Measurements from ENCODE around the gene PCYT1A.
"Not testable (repeated sequence)": the region's sequence is repeated elsewhere in the genome, so short reads cannot be mapped to it uniquely, and the experiment has no call there.

PCYT1A gene

DNA sequence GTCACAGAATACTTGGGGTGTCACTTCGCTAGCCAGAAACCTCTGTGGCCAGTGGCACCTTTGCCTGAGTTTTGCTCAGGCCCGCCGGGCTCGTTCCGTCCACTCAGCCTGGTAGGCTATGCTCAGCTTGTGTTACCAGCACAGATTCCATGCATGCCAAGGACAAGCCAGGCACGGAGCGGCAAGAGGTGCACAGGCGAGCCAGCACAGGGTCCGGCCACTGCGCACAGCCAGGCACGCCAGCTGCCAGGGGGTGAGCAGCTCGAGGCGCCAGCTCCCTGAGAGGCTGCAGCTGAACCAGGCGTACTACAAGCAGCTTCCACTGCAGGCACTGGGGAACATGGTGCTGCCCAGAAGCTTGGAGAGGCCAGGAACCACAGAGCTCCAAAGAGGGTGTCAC is 14.7 kb downstream of the PCYT1A start:
- Mint-ChIP-seq H3K27ac (no peak overlapping the region), H3K27me3 (no peaks in the 10 kb centered on the region), H3K36me3 (ENCODE audit: low read depth) (peaks cover 69% of the 10 kb centered on the region), H3K4me3 (no peak overlapping the region), H3K9me3 (no peaks in the 10 kb centered on the region), H3K4me1 (ENCODE audit: low read depth) (peaks cover 47% of the 10 kb centered on the region)
- intact Hi-C loops (cut with micrococcal nuclease) = no loop called here

DNA sequence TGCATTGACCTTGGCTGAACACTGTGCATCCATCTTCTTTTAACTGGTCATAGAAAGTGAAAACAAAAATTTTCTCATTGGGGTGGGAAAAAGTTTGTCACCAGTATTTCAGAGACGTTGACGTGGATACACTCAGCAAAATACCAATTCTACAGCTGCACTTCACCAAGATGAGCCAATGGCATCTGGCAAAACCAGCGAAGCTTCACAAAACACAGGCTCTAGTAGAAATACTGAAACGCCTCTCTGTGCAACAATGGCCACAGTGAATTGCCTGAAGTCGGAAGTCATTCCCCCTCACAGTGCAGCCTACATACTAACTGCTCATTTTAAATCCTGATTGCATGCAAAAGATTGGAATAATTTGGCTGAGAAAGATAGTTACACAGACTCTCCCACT is 17.0 kb downstream of the PCYT1A start:
- Mint-ChIP-seq H3K4me1 (ENCODE audit: low read depth) (peaks cover 39% of the 10 kb centered on the region), H3K27ac (peak overlapping the region; percentile 36), H3K36me3 (ENCODE audit: low read depth) (peaks cover 81% of the 10 kb centered on the region), H3K27me3 (no peaks in the 10 kb centered on the region), H3K4me3 (no peak overlapping the region), H3K9me3 (no peaks in the 10 kb centered on the region)
- intact Hi-C loops (cut with micrococcal nuclease) = no loop called here

DNA sequence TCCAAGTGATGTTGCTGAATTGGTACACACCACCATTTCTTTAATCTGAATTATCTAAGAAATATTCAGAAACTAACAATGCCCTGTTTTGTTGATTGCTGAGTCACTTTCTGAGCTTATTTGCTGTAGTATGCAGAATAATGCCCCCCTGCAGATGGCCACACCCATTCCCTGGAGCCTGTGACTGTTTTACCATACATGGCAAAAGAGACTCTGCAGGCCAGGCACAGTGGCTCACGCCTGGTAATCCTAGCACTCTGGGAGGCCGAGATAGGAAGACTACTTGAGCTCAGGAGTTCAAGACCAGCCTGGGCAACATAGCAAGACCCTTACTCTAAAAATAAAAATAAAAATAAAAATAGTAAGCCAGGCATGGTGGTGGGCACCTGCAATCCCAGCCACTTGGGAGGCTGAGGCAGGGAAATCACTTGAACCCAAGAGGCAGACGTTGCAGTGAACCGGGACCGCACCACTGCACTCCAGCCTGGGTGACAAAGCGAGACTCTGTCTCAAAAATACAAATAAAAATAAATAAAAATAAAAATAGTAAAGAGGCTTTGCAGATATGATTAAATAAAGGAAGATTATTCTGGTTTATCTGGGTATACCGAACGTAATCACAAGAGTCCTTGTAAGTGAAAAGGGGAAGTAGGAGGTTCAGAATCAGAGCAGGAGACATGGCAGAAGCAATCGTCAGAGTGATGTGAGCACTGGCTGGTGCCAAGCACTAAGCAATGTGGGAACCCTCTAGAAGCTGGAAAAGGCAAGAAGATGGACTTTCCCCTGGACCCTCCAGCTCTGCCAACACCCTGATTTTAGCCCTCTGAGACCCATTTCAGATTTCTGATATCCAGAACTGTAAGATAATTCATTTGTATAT is 19.0 kb downstream of the PCYT1A start:
- intact Hi-C loops (cut with micrococcal nuclease) = no loop called here
- Mint-ChIP-seq H3K36me3 (ENCODE audit: low read depth) (peaks cover 83% of the 10 kb centered on the region), H3K9me3 (no peaks in the 10 kb centered on the region), H3K27ac (peak overlapping the region; percentile 23), H3K4me1 (ENCODE audit: low read depth) (peaks cover 34% of the 10 kb centered on the region), H3K27me3 (no peaks in the 10 kb centered on the region), H3K4me3 (no peak overlapping the region)

- Mint-ChIP-seq H3K36me3 (ENCODE audit: low read depth) (peaks cover 88% of the 10 kb centered on the region), H3K27me3 (no peaks in the 10 kb centered on the region), H3K9me3 (no peaks in the 10 kb centered on the region), H3K27ac (peak overlapping the region; percentile 5), H3K4me1 (ENCODE audit: low read depth) (peaks cover 14% of the 10 kb centered on the region), H3K4me3 (no peak overlapping the region)
- intact Hi-C loops (cut with micrococcal nuclease) = no loop called here
These were observed 23.7 kb downstream of the PCYT1A start for GRCh38 chr3:196263819-196264218.

DNA sequence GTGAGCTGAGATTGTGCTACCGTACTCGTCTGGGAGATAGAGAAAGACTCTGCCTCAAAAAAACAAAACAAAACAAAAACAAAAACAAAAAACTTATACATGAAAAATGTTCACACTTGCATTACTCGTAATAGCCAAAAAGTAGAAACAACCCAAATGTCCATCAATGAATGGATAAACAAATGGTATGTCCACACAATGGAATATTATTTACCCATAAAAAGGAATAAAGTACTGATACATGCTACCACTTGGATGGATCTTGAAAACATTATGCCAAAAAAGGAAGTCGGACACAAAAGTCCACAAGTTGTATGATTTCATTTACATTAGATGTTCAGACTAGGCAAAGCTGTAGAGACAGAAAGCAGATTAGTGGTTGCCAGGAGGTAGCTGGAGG is 26.7 kb downstream of the PCYT1A start:
- H3K27me3 Mint-ChIP-seq = no peaks in the 10 kb centered on the region
- peaks cover 7% of the 10 kb centered on the region for H3K4me1 Mint-ChIP-seq (ENCODE audit: low read depth)
- peaks cover 95% of the 10 kb centered on the region for H3K36me3 Mint-ChIP-seq (ENCODE audit: low read depth)
- no peaks in the 10 kb centered on the region for H3K9me3 Mint-ChIP-seq
- no peak overlapping the region for H3K4me3 Mint-ChIP-seq
- no peak overlapping the region for H3K27ac Mint-ChIP-seq
- intact Hi-C loops (cut with micrococcal nuclease) = no loop called here

DNA sequence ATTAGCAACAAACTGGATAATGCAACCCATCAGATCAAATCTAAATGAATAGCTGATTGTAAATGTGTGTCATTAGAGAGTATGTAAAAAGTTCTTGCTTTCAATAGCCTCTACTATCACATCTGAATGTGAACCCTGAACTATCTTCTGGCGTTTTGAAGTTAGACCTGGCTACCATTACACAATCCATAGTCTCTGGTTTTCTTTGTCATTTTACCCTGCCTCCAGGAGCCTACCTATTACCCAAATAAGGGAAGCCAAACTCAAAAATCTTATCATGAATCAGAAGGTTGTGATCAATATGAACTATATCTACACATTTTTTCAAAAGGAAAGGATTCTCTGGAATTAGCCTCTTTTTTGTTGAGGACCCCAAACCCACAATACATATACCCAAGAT is 31.8 kb downstream of the PCYT1A start:
- Mint-ChIP-seq H3K9me3 (no peaks in the 10 kb centered on the region), H3K4me1 (ENCODE audit: low read depth) (no peaks in the 10 kb centered on the region), H3K36me3 (ENCODE audit: low read depth) (peaks cover 79% of the 10 kb centered on the region), H3K4me3 (no peak overlapping the region), H3K27me3 (no peaks in the 10 kb centered on the region), H3K27ac (no peak overlapping the region)
- intact Hi-C loops (cut with micrococcal nuclease) = loop anchor here (10.0 kb wide), 1 partner anchor 229 kb away; no protein-coding TSS in a partner anchor

- Mint-ChIP-seq H3K36me3 (ENCODE audit: low read depth) (peaks cover 68% of the 10 kb centered on the region), H3K27me3 (no peaks in the 10 kb centered on the region), H3K4me3 (no peak overlapping the region), H3K9me3 (no peaks in the 10 kb centered on the region), H3K4me1 (ENCODE audit: low read depth) (no peaks in the 10 kb centered on the region), H3K27ac (no peak overlapping the region)
- intact Hi-C loops (cut with micrococcal nuclease) = loop anchor here (10.0 kb wide), 1 partner anchor 230 kb away; no protein-coding TSS in a partner anchor
These were observed 32.9 kb downstream of the PCYT1A start for GRCh38 chr3:196254376-196255283.

GRCh38 chr3:196251918-196252317 is 35.6 kb downstream of the PCYT1A start:
- Mint-ChIP-seq H3K4me3 (no peak overlapping the region), H3K36me3 (ENCODE audit: low read depth) (peaks cover 68% of the 10 kb centered on the region), H3K4me1 (ENCODE audit: low read depth) (no peaks in the 10 kb centered on the region), H3K9me3 (no peaks in the 10 kb centered on the region), H3K27ac (no peak overlapping the region), H3K27me3 (no peaks in the 10 kb centered on the region)
- intact Hi-C loops (cut with micrococcal nuclease) = loop anchor here (2.0 to 10.0 kb wide), 2 partner anchors 233 to 267 kb away; no protein-coding TSS in a partner anchor

DNA sequence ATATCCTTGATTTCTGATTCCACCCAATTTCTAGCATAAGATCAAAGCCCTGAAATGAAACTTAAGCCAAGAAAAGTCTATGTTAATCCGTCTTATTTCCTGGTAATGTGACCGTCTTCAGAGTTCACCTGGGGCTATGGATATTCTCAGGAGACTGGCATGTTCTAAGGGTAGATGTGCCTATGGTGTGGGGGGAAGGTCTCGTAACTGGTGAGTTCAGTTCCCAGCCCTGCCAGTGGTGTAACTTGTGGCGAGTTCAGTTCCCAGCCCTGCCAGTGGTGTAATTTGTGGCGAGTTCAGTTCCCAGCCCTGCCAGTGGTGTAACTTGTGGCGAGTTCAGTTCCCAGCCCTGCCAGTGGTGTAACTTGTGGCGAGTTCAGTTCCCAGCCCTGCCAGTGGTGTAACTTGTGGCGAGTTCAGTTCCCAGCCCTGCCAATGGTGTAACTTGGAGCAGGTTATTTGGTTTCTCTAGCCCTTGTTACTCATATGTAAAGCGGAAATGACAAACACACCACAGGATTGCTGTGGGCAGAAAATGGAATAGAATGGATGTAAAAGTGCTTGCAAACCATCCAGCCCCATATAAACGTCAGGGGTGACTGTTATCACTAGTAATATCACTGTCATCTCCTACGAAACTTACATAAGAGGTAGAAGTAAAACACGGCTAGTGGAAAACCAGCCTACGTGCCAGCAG is 40.8 kb downstream of the PCYT1A start:
- H3K27ac Mint-ChIP-seq = no peak overlapping the region
- no peaks in the 10 kb centered on the region for H3K27me3 Mint-ChIP-seq
- H3K4me3 Mint-ChIP-seq = no peak overlapping the region
- peaks cover 82% of the 10 kb centered on the region for H3K36me3 Mint-ChIP-seq (ENCODE audit: low read depth)
- H3K9me3 Mint-ChIP-seq = no peaks in the 10 kb centered on the region
- intact Hi-C loops (cut with micrococcal nuclease) = no loop called here
- H3K4me1 Mint-ChIP-seq (ENCODE audit: low read depth) = no peaks in the 10 kb centered on the region

DNA sequence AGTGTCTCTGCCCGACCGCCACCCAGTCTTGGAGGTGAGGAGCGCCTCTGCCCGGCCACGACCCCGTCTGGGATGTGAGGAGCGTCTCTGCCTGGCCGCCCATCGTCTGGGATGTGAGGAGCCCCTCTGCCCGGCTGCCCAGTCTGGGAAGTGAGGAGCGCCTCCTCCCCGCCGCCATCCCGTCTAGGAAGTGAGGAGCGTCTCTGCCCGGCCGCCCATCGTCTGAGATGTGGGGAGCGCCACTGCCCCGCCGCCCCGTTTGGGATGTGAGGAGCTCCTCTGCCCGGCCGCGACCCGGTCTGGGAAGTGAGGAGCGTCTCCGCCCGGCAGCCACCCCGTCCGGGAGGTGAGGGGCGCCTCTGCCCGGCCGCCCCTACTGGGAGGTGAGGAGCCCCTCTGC is 43.4 kb downstream of the PCYT1A start:
- H3K9me3 Mint-ChIP-seq; H3K27me3 Mint-ChIP-seq; intact Hi-C loops (cut with micrococcal nuclease); H3K4me1 Mint-ChIP-seq (ENCODE audit: low read depth); H3K27ac Mint-ChIP-seq; H3K4me3 Mint-ChIP-seq: not testable (repeated sequence)
- H3K36me3 Mint-ChIP-seq (ENCODE audit: low read depth) = peaks cover 100% of the 10 kb centered on the region

DNA sequence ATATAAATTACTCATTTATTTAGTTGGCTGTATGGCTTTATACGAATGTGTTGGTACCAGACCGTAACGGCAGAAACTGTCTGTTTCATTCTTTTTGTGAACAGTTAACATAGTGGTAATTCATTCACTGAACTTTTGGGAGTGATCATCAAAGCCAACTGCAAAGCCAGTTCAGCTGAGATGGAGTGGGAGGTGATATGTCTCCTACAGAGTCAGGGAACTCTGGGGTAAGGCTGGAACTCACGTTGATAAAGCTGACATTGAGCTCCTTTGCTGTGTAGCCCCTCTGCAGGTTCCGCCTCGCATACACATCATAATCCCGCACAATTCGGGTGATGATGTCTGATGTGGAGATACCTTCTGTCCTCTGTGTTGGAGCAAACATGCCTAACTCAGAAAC is 45.8 kb downstream of the PCYT1A start:
- Mint-ChIP-seq H3K27ac (no peak overlapping the region), H3K4me3 (no peak overlapping the region), H3K9me3 (no peaks in the 10 kb centered on the region), H3K4me1 (ENCODE audit: low read depth) (no peaks in the 10 kb centered on the region), H3K27me3 (no peaks in the 10 kb centered on the region), H3K36me3 (ENCODE audit: low read depth) (peaks cover 100% of the 10 kb centered on the region)
- intact Hi-C loops (cut with micrococcal nuclease) = no loop called here

GRCh38 chr3:196240424-196240823 is 47.1 kb downstream of the PCYT1A start:
- Mint-ChIP-seq H3K4me1 (ENCODE audit: low read depth) (no peaks in the 10 kb centered on the region), H3K27me3 (no peaks in the 10 kb centered on the region), H3K4me3 (no peak overlapping the region), H3K36me3 (ENCODE audit: low read depth) (peaks cover 100% of the 10 kb centered on the region), H3K9me3 (no peaks in the 10 kb centered on the region), H3K27ac (no peak overlapping the region)
- intact Hi-C loops (cut with micrococcal nuclease) = no loop called here

GRCh38 chr3:196238612-196239560 is 48.6 kb downstream of the PCYT1A start:
- intact Hi-C loops (cut with micrococcal nuclease) = no loop called here
- no peaks in the 10 kb centered on the region for H3K4me1 Mint-ChIP-seq (ENCODE audit: low read depth)
- H3K36me3 Mint-ChIP-seq (ENCODE audit: low read depth) = peaks cover 100% of the 10 kb centered on the region
- no peak overlapping the region for H3K27ac Mint-ChIP-seq
- H3K4me3 Mint-ChIP-seq = no peak overlapping the region
- no peaks in the 10 kb centered on the region for H3K27me3 Mint-ChIP-seq
- no peaks in the 10 kb centered on the region for H3K9me3 Mint-ChIP-seq

Data from dendritic cell treated with granulocyte-macrophage colony-stimulating factor and Interleukin-4, amounts not matched to agents 40 ng/mL and 50 ng/mL, for 4 days (primary cell).